Endothelial cell of hepatic sinusoid (primary cell): ENCODE measurements around the gene TBL1X.

Source experiments
- in situ Hi-C: cut with HindIII; loops from 2 replicates; pipeline ENCODE4 v1.10.0; 2017; ENCODE audit warnings: low sequenced_read_pairs

The TBL1X gene

GRCh38 chrX:9657590-9658256 lies 192.9 kb downstream of the TBL1X start:
- in situ Hi-C loops: no loop called here

DNA sequence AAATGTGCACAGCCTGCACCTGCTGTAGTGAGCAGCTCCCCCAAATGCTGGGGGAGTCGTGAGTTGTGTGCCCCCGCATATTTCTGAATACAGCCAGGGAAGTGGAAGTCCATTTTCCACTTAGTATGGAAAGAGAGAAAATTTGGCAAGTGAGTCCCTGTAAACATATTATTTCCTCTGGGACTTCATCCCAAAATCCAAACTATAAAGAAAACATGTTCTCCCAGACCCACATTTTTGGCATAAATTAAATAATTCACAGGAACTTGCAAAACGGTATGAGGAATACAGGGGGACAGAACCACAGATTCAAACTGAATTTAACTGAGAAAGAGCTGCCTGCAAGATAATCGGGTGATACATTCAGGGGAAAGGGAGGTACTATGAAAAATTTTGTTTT lies 193.6 kb downstream of the TBL1X start:
- in situ Hi-C loops: no loop called here

- in situ Hi-C loops: no loop called here
Measured at GRCh38 chrX:9659571-9660195, 194.8 kb downstream of the TBL1X start.

GRCh38 chrX:9662148-9662547 lies 197.3 kb downstream of the TBL1X start:
- in situ Hi-C loops: no loop called here

- in situ Hi-C loops: no loop called here
Measured at GRCh38 chrX:9663216-9663615, 198.4 kb downstream of the TBL1X start.

DNA sequence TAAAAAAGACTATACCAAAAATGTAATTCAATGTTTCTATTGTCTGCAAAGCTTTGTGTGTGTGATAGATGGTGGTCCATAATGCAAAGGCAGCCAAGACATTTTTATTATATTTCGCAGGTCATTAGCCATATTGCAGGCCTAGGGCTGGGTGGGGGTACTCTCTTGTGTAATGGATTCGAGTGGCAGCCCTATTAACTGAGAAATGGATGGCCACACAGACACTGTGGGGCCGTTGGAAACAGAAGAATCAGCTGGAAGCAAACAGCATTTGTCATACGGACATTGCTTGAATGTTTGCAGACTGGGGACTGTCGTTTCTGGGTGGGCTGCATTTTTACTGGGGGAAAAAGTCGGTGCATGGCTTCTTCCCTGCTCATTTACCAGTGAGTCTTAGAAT lies 199.4 kb downstream of the TBL1X start:
- in situ Hi-C loops: no loop called here

DNA sequence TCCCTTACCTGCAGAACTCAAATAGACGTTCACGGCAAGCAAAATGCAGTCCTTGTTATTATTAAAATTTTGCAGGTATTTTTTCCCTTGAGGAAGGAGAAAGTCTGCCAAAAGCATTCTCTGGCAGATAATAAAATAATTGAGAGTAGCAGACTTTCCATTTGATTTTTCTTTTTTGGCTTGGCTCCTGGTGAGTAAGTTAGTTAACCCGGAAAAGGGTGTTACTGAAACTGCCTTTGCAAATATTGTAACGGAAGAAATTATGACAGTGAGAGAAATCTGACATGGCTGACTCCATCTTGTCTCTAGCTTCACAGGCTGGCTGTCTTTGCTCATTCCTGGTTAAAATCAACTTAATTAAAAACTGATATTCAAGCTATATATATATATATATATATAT lies 200.3 kb downstream of the TBL1X start:
- in situ Hi-C loops: no loop called here

DNA sequence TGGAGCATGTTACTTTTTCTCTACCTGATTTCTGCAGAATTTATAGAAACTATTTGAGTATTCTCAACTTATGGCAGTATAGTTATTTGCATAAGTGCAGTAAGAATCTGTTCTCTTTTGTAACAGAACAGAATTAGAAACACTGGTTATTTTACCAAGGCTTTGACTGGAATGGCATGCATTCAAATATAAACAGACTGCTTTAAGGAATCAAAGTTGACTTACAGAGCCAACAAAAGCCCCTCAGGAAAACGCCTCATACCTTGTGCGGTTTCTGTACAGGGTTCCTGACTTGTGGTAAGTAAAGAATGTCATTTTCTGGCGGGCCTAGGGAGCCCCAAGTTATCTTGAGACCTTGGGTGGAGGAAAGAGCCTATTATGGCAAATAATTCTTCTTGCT lies 203.7 kb downstream of the TBL1X start:
- in situ Hi-C loops: no loop called here

GRCh38 chrX:9670136-9670814 lies 205.4 kb downstream of the TBL1X start:
- in situ Hi-C loops: no loop called here

GRCh38 chrX:9671998-9672397 lies 207.1 kb downstream of the TBL1X start:
- in situ Hi-C loops: no loop called here

DNA sequence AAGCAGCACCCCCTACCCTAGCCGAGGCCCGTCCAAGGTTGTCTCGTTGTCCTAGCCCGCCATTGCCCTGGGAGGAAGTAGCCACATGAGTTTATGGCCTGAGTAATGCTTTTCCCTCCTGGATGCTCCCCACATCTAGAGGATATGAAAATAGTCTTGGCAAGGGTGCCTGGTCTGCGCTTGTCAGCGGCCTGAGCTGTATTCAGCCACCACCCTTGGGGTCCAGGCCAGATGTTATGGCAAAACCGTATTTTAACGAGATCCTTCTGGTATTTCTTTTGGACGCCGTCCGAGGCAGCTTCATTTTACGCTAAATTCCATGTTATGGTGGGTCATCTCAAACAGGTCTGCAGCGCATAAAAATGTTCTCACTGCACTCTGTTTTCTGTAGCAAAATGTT lies 211.4 kb downstream of the TBL1X start:
- in situ Hi-C loops: no loop called here

GRCh38 chrX:9676738-9677097 lies 211.9 kb downstream of the TBL1X start:
- in situ Hi-C loops: no loop called here

DNA sequence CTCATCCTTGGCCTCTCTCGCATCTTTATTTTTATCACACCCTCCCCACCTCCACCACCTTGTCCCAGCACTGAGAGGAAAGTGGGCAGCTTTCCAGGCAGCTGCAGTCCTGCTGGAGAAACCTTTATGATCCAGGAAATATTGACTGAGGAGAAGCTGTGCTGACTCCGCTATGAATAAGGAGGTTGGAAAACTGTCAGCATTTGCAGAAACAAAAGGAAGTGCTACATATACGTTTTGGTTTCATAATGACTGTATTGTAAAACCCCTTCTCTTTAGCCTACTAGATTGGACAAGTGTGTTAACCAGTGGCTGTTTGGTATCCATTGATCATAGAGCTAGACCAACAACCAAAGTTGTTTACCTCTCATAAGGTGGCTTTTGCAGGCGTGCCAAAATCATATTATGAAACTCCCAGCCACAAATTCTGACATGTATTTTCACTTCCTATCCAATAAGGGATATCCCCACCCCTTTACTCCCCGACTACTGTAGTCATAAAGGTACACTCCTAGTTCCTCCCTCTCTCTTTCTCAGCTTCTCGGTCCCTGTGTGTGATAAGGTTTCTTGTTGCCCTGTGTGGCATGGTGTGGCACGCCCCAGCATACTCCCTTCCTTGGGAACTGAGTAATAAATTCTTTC lies 212.4 kb downstream of the TBL1X start:
- in situ Hi-C loops: no loop called here

DNA sequence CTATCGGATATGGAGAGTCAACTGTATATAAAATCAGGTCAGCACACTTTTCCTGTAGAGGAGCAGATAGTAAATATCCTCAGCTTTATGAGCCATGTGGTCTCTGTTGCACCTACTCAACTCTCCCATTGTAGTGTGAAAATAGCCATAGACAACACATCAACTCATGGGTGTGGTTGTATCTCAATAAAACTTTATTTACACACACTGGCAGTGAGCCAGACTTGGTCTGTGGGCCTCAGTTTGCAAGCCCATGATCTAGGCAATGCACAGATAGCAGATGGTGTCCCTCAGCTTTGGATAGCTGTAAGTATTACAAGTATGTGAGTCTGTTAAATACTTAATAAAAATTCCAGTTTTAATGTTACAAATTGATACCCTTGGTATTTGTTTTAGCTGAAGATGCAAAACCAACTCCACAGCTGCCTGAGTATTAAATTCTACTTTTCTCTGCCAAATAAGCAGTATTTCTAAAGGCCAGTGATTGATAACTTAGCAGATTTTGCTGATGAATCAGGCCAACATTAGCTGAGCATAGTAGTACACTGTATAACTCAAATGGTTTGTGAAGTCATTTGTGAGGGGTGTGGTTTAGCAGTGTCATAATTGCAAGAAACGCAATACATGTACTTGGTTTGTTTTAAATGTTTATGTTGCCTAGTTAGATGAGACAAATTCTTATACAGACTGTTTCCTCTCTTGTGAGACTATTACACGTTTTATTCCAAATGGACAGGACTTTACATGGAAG lies 213.5 kb downstream of the TBL1X start:
- in situ Hi-C loops: no loop called here

DNA sequence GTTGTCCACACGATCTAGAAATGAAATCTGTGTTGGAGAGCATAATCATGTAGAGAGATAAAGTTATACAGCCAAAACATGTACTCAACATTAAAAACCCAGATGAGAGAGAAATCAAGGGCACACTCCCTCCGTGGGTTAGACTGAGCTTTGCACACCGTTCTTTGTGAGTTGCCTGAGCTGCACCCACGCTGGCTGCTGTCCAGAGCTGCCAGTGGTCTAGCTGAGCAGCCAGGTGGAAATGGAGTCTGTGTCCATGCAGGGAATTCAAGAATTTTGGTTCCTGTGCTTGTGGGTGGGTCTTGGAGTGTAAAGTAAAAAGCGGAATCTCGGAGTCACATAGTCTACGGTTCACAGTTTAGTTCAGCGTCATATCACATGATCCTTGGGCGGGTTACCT lies 216.2 kb downstream of the TBL1X start:
- in situ Hi-C loops: no loop called here

GRCh38 chrX:9681422-9681821 lies 216.6 kb downstream of the TBL1X start:
- in situ Hi-C loops: no loop called here

- in situ Hi-C loops: no loop called here
Measured at GRCh38 chrX:9682456-9682855, 217.6 kb downstream of the TBL1X start.

DNA sequence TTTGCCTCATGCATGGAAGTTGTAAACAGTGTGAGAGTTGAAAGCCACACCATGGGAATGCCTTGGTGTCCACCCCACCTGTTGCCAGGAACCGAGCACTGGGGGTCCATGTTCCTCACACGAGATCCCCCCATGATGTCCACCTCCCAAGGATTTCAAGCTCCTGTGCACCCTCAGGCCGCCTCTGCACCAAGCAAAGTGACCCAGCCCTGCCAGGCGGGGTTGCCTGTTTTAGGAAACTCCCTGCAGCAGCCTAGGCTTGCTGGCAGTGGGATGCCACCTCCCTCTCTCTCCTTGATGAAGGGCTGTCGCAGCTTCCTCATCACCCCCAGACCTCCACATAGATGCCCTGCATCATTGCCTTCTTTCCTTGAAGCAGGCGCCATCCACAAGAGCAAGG lies 218.0 kb downstream of the TBL1X start:
- in situ Hi-C loops: no loop called here

GRCh38 chrX:9683350-9683749 lies 218.5 kb downstream of the TBL1X start:
- in situ Hi-C loops: no loop called here

DNA sequence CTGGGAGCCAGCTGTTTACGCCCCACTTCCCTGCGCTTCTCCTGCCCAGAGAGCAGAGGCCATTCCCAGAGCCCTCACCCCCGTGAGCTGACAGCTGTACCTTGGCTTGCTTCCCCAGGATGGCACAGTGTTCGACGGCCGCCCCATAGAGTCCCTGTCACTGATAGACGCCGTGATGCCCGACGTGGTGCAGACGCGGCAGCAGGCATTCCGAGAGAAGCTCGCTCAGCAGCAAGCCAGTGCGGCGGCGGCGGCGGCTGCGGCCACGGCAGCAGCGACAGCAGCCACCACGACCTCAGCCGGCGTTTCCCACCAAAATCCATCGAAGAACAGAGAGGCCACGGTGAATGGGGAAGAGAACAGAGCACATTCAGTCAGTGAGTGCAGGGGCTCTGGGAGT lies 223.0 kb downstream of the TBL1X start:
- in situ Hi-C loops: no loop called here

DNA sequence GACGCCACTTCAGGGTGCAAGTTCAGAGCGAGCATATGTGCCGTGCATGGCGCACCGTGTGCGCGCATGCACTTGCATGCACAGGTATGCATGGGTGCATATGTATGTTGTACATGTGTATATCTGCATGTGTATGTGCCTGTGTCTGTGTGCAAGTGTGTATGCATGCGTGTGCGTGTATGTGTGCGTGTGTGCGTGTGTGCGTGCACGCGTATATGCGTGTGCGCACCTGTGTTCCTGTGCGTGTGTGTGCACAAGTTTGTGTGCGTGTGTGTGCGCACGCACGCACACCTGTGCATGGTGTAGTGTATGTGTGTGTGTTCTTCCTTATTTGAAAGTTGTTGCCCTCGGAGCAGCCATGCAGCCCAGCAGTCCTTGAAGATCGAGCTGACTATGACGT lies 224.0 kb downstream of the TBL1X start:
- in situ Hi-C loops: no loop called here
